MM.1S (cell line): Measurements from ENCODE around the gene ERC2.

Experiments used
- DNase-seq: peaks from one replicate; pipeline ENCODE4 v3.0.0-alpha.2; 2015
- H2AFZ ChIP-seq: fragments of 300-600 bp; sonication (generic); 2 replicates; pipeline ENCODE4 v1.6.0; 2016; ENCODE audit warnings: antibody characterized with exemption, low read length
- H3F3A ChIP-seq: fragments of 300-600 bp; sonication (generic); 2 replicates; pipeline ENCODE4 v1.6.1; 2016; ENCODE audit warnings: mild to moderate bottlenecking, antibody characterized with exemption, low read length, moderate library complexity, mixed read lengths; ENCODE audit not compliant: insufficient read depth
- H3K27ac ChIP-seq: fragments of 300-600 bp; sonication (generic); 2 replicates; pipeline ENCODE4 v1.5.1; 2016; ENCODE audit warnings: mild to moderate bottlenecking, low read length
- H3K27me3 ChIP-seq: fragments of 300-600 bp; sonication (generic); replicated peaks from 2 replicates; pipeline ENCODE4 v1.6.0; 2016; ENCODE audit warnings: low read length; ENCODE audit not compliant: insufficient read depth
- H3K36me3 ChIP-seq: fragments of 300-600 bp; sonication (generic); replicated peaks from 2 replicates; pipeline ENCODE4 v1.6.1; 2016; ENCODE audit warnings: mild to moderate bottlenecking, low read length, mixed read lengths; ENCODE audit not compliant: insufficient read depth
- H3K4me1 ChIP-seq: fragments of 300-600 bp; sonication (generic); 2 replicates; pipeline ENCODE4 v1.6.1; 2016; ENCODE audit warnings: low read length, mixed read lengths
- H3K4me2 ChIP-seq: fragments of 300-600 bp; sonication (generic); 2 replicates; pipeline ENCODE4 v1.6.0; 2016; ENCODE audit warnings: low read depth, low read length
- H3K4me3 ChIP-seq: fragments of 300-600 bp; sonication (generic); 2 replicates; pipeline ENCODE4 v1.5.1; 2016; ENCODE audit warnings: low read length, mixed read lengths
- H3K79me2 ChIP-seq: fragments of 300-600 bp; sonication (generic); 2 replicates; pipeline ENCODE4 v1.6.1; 2016; ENCODE audit warnings: mixed run types, low read length, mixed read lengths
- H3K9ac ChIP-seq: fragments of 300-600 bp; sonication (generic); 2 replicates; pipeline ENCODE4 v1.6.1; 2016; ENCODE audit warnings: low read length, mixed read lengths
- H3K9me2 ChIP-seq: fragments of 300-600 bp; sonication (generic); replicated peaks from 2 replicates; pipeline ENCODE4 v1.6.1; 2016; ENCODE audit warnings: mild to moderate bottlenecking, low read length, mixed read lengths; ENCODE audit not compliant: insufficient read depth
- H3K9me3 ChIP-seq: fragments of 300-600 bp; sonication (generic); replicated peaks from 2 replicates; pipeline ENCODE4 v1.6.1; 2016; ENCODE audit warnings: mild to moderate bottlenecking, low read length, mixed read lengths; ENCODE audit not compliant: insufficient read depth
- H4K20me1 ChIP-seq: fragments of 300-600 bp; sonication (generic); 2 replicates; pipeline ENCODE4 v1.6.1; 2016; ENCODE audit warnings: mild to moderate bottlenecking, low read length, moderate library complexity, mixed read lengths; ENCODE audit not compliant: insufficient read depth
- EZH2 ChIP-seq: fragments of 300-600 bp; sonication (generic); optimal IDR thresholded peaks from 2 replicates; pipeline ENCODE3; 2017; ENCODE audit warnings: low read depth, mild to moderate bottlenecking, antibody characterized with exemption, low read length, mixed read lengths
- EZH2phosphoT487 ChIP-seq: fragments of 300-600 bp; sonication (generic); IDR thresholded peaks from 2 replicates; pipeline ENCODE4 v1.6.1; 2018; ENCODE audit warnings: antibody characterized with exemption, low read length
- TF ChIP-seq, protein P1 (sequence below): fragments of 300-600 bp; sonication (generic); IDR thresholded peaks from 2 replicates; pipeline ENCODE4 v1.5.1; 2016; ENCODE audit warnings: antibody characterized with exemption, low read length, mixed read lengths

ERC2 gene

DNA sequence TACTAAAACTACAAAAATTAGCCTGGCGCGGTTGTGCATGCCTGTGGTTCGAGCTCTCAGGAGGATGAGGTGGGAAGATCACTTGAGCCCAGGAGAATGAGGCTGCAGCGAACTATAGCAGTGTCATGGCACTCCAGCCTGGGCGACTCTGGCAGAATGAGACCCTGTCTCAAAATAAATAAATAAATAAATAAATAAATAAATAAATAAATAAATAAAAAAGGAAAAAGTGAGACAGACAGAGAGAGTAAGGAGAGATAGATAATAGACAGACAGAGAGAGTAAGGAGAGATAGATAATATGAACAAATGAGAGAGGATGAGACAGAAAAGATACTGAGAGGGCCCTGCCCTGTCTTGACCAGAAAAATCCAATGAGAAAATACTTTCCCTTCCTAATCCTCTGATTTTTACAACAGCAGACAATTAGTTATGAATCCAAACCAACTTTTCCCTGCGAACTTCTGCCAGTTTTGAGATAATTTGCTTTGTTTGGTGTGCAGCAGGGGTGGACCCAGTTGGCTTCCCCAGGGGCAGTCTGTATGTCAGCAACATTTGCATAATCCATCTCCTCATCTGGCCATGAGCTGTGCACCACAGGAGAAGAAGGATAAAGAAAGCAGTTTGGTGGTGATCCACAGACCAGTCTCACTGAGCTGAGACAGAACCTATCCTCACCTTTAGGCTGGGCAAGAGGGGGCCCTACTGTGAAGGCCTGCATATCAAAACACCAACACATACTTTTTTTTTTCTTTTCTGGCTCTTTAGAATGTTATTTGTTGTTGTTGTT is 692.7 kb downstream of the ERC2 start:
- no peak overlapping the region for H2AFZ ChIP-seq
- TF ChIP-seq EZH2phosphoT487 (no peak), EZH2 (no peak)
- TF ChIP-seq, protein P1, sequence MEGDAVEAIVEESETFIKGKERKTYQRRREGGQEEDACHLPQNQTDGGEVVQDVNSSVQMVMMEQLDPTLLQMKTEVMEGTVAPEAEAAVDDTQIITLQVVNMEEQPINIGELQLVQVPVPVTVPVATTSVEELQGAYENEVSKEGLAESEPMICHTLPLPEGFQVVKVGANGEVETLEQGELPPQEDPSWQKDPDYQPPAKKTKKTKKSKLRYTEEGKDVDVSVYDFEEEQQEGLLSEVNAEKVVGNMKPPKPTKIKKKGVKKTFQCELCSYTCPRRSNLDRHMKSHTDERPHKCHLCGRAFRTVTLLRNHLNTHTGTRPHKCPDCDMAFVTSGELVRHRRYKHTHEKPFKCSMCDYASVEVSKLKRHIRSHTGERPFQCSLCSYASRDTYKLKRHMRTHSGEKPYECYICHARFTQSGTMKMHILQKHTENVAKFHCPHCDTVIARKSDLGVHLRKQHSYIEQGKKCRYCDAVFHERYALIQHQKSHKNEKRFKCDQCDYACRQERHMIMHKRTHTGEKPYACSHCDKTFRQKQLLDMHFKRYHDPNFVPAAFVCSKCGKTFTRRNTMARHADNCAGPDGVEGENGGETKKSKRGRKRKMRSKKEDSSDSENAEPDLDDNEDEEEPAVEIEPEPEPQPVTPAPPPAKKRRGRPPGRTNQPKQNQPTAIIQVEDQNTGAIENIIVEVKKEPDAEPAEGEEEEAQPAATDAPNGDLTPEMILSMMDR: no peak
- no peak overlapping the region for H3K27ac ChIP-seq
- no peaks in the 10 kb centered on the region for H3K9me2 ChIP-seq
- H3K79me2 ChIP-seq: no peaks in the 10 kb centered on the region
- no peak overlapping the region for H3K9ac ChIP-seq
- no peaks in the 10 kb centered on the region for H3K36me3 ChIP-seq
- no peaks in the 10 kb centered on the region for H3K4me1 ChIP-seq
- no peak for DNase-seq
- no peaks in the 10 kb centered on the region for H4K20me1 ChIP-seq
- no peak overlapping the region for H3K4me3 ChIP-seq
- no peaks in the 10 kb centered on the region for H3F3A ChIP-seq
- H3K27me3 ChIP-seq: no peaks in the 10 kb centered on the region
- no peak overlapping the region for H3K4me2 ChIP-seq
- H3K9me3 ChIP-seq: no peaks in the 10 kb centered on the region

DNA sequence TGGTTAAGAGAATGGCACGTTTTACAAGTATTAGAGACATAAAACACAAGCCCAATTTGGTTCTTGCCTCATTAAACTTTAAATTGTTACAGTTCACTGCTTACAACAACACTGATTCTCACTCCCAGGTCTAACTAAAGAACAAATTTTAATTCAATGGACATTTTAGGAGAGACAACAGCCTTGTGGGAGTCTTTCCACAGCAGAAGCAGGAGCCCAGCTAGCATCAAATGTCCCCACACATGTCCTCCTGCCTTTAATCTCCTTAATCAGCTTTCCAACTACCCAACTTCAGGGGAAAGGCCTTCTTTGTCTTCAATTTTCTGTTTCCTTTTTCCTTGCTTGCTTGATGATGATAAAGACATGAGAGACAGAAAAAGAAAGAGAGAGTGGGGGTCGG is 693.4 kb downstream of the ERC2 start:
- Histone ChIP-seq H3K27me3 (no peaks in the 10 kb centered on the region), H3K4me2 (no peak overlapping the region), H3K9ac (no peak overlapping the region), H3K4me3 (no peak overlapping the region), H3K9me3 (no peaks in the 10 kb centered on the region), H3F3A (no peaks in the 10 kb centered on the region), H3K79me2 (no peaks in the 10 kb centered on the region), H2AFZ (no peak overlapping the region), H4K20me1 (no peaks in the 10 kb centered on the region), H3K9me2 (no peaks in the 10 kb centered on the region), H3K36me3 (no peaks in the 10 kb centered on the region), H3K27ac (no peak overlapping the region), H3K4me1 (no peaks in the 10 kb centered on the region)
- no peak for DNase-seq
- no peak for TF ChIP-seq EZH2phosphoT487
- no peak for TF ChIP-seq EZH2
- TF ChIP-seq, protein P1: no peak

DNA sequence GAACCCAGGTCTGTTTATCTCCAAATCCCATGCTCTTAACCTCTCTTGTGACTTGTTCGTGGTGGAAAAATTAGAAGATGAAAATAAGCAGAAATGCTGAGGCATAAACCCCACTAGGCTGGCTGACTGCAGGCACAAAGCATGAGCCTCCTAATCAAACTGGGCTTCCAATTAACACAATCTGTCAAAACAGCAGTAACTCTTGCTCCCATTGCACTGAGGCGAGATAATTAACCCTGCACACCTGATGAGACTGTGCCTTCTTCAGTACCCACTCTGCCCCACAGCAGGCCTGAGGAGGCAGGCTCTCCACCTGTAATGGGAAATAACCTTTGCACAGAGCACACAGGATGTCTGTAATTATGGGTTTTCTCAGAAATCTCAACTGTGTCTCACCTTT is 696.8 kb downstream of the ERC2 start:
- H3K36me3 ChIP-seq: no peaks in the 10 kb centered on the region
- no peak for DNase-seq
- H3K27me3 ChIP-seq: no peaks in the 10 kb centered on the region
- H3K27ac ChIP-seq: no peak overlapping the region
- H3K9me3 ChIP-seq: no peaks in the 10 kb centered on the region
- no peak overlapping the region for H3K4me2 ChIP-seq
- H3K9ac ChIP-seq: no peak overlapping the region
- no peak for TF ChIP-seq EZH2phosphoT487
- TF ChIP-seq EZH2: no peak
- TF ChIP-seq, protein P1: no peak
- no peaks in the 10 kb centered on the region for H3F3A ChIP-seq
- no peaks in the 10 kb centered on the region for H4K20me1 ChIP-seq
- no peaks in the 10 kb centered on the region for H3K4me1 ChIP-seq
- H2AFZ ChIP-seq: no peak overlapping the region
- H3K79me2 ChIP-seq: no peaks in the 10 kb centered on the region
- no peaks in the 10 kb centered on the region for H3K9me2 ChIP-seq
- no peak overlapping the region for H3K4me3 ChIP-seq
